GM21619 (cell line): ENCODE measurements around the gene BABAM2.

Source experiments
- ATAC-seq: cut with Tn5 transposase; IDR thresholded peaks from one replicate; pipeline ENCODE4 v1.9.1; 2021; ENCODE audit not compliant: unreplicated experiment

Gene BABAM2

GRCh38 chr2:28152585-28153280 lies 262.2 kb downstream of the BABAM2 start:
- ATAC-seq = no peak

- ATAC-seq = no peak
Observed at GRCh38 chr2:28153851-28154250, 263.3 kb downstream of the BABAM2 start.

GRCh38 chr2:28155086-28155485 lies 264.6 kb downstream of the BABAM2 start:
- ATAC-seq = no peak

- no peak for ATAC-seq
Observed at GRCh38 chr2:28155627-28156026, 265.1 kb downstream of the BABAM2 start.

GRCh38 chr2:28158791-28159190 lies 268.3 kb downstream of the BABAM2 start:
- no peak for ATAC-seq

GRCh38 chr2:28160986-28161425 lies 270.5 kb downstream of the BABAM2 start:
- ATAC-seq = no peak

GRCh38 chr2:28161466-28161865 lies 270.9 kb downstream of the BABAM2 start:
- no peak for ATAC-seq

GRCh38 chr2:28162564-28162963 lies 272.0 kb downstream of the BABAM2 start:
- no peak for ATAC-seq

GRCh38 chr2:28163028-28163427 lies 272.5 kb downstream of the BABAM2 start:
- no peak for ATAC-seq

- no peak for ATAC-seq
Observed at GRCh38 chr2:28163627-28164279, 273.2 kb downstream of the BABAM2 start.

- no peak for ATAC-seq
Observed at GRCh38 chr2:28164280-28164801, 273.8 kb downstream of the BABAM2 start.

GRCh38 chr2:28165087-28165635 lies 274.6 kb downstream of the BABAM2 start:
- no peak for ATAC-seq

- ATAC-seq = no peak
Observed at GRCh38 chr2:28166956-28167355, 276.4 kb downstream of the BABAM2 start.

GRCh38 chr2:28168376-28168775 lies 277.8 kb downstream of the BABAM2 start:
- no peak for ATAC-seq

- ATAC-seq = no peak
Observed at GRCh38 chr2:28169492-28169891, 279.0 kb downstream of the BABAM2 start.

GRCh38 chr2:28172114-28172898 lies 281.8 kb downstream of the BABAM2 start:
- ATAC-seq = no peak

- no peak for ATAC-seq
Observed at GRCh38 chr2:28173377-28173776, 282.8 kb downstream of the BABAM2 start.

- no peak for ATAC-seq
Observed at GRCh38 chr2:28174211-28174610, 283.7 kb downstream of the BABAM2 start.

GRCh38 chr2:28175028-28175427 lies 284.5 kb downstream of the BABAM2 start:
- ATAC-seq = no peak

- ATAC-seq = no peak
Observed at GRCh38 chr2:28178946-28179345, 288.4 kb downstream of the BABAM2 start.

- ATAC-seq = no peak
Observed at GRCh38 chr2:28181801-28182200, 291.3 kb downstream of the BABAM2 start.
